Measurements from ENCODE around the gene ADSS1. TPM values are rescaled to one million over a fixed set of nuclear protein-coding genes. Genes with fewer than 3 reads are reported as not detected.
A peak's percentile ranks its signal among the peaks of the same experiment; 100 is the strongest.

Gene ADSS1
- total and polyA plus RNA-seq, 2 donors (not counting 1 experiment from before 2014, with no cell fraction given) = 2.2 to 3.5 TPM

- Histone ChIP-seq H3K79me2 (ENCODE audit: control insufficient read depth, insufficient read depth, low read length) (peaks cover 57% of the 10 kb centered on the region), H2AFZ (ENCODE audit: low read length) (no peak overlapping the region)
- no peak for DNase-seq (ENCODE audit: low read depth in 2 of 2)
Measured at GRCh38 chr14:104792945-104793702, 69.1 kb downstream of the ADSS1 start.

DNA sequence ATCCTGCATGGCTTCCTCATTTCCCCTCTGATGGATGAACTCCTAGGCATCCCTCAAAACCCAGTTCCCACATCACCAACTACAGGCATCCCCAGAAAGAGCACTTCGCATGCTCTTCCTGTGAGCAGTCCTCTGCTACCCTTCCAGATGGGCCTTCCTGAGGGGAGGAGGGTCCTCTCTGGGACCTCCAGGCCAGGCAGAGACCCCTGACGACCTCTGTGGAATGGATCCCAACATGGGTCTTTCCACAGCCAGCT is 69.6 kb downstream of the ADSS1 start:
- peak overlapping the region in 3 of 4 experiments; percentile 62 to 75 (median 67) for H3K4me3 ChIP-seq (replicated peaks in 1 of 4; ENCODE audit: control extremely low read depth in 1 of 4, insufficient read depth in 1 of 4, low read depth in 3 of 4, low read length in 4 of 4)
- peak overlapping the region; percentile 76 for H3K4me2 ChIP-seq (ENCODE audit: extremely low read depth, insufficient read depth, low read length)
- peaks cover 53% of the 10 kb centered on the region for H3K79me2 ChIP-seq (ENCODE audit: control insufficient read depth, insufficient read depth, low read length)
- no peaks in the 10 kb centered on the region for H3K27me3 ChIP-seq (ENCODE audit: control insufficient read depth, insufficient read depth, low read length)
- peak overlapping the region; percentile 69 for H3K27ac ChIP-seq (ENCODE audit: insufficient read depth, low read length)
- no peak for TF ChIP-seq EZH2 (IDR thresholded peaks at IDR 0.05; ENCODE audit: low read length, missing control alignments)
- TF ChIP-seq, protein P1, sequence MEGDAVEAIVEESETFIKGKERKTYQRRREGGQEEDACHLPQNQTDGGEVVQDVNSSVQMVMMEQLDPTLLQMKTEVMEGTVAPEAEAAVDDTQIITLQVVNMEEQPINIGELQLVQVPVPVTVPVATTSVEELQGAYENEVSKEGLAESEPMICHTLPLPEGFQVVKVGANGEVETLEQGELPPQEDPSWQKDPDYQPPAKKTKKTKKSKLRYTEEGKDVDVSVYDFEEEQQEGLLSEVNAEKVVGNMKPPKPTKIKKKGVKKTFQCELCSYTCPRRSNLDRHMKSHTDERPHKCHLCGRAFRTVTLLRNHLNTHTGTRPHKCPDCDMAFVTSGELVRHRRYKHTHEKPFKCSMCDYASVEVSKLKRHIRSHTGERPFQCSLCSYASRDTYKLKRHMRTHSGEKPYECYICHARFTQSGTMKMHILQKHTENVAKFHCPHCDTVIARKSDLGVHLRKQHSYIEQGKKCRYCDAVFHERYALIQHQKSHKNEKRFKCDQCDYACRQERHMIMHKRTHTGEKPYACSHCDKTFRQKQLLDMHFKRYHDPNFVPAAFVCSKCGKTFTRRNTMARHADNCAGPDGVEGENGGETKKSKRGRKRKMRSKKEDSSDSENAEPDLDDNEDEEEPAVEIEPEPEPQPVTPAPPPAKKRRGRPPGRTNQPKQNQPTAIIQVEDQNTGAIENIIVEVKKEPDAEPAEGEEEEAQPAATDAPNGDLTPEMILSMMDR (conservative IDR thresholded peaks at IDR 0.05 in 1 of 2, IDR thresholded peaks at IDR 0.05 in 1 of 2; ENCODE audit: low read depth in 1 of 2, low read length in 2 of 2) = no peak
- no peaks in the 10 kb centered on the region for H3K9me3 ChIP-seq (ENCODE audit: control insufficient read depth, insufficient read depth, low read depth, low read length)
- no peak for DNase-seq (ENCODE audit: low read depth in 2 of 2)
- H3K36me3 ChIP-seq (ENCODE audit: control insufficient read depth, insufficient read depth, low read length) = peaks cover 12% of the 10 kb centered on the region
- H3K9ac ChIP-seq (ENCODE audit: insufficient read depth, low read length) = no peak overlapping the region
- no peak overlapping the region for H2AFZ ChIP-seq (ENCODE audit: low read length)
- no peaks in the 10 kb centered on the region for H4K20me1 ChIP-seq (ENCODE audit: control insufficient read depth, extremely low read depth, insufficient read depth, low read length)
- H3K4me1 ChIP-seq (ENCODE audit: control insufficient read depth, extremely low read depth, insufficient read depth, low read length) = peaks cover 9% of the 10 kb centered on the region

More at GRCh38 chr14:104792945-104793702, 69.1 kb downstream of the ADSS1 start:
- H3K9ac ChIP-seq (ENCODE audit: insufficient read depth, low read length) = no peak overlapping the region
- peaks cover 14% of the 10 kb centered on the region for H3K36me3 ChIP-seq (ENCODE audit: control insufficient read depth, insufficient read depth, low read length)
- H3K4me1 ChIP-seq (ENCODE audit: control insufficient read depth, extremely low read depth, insufficient read depth, low read length) = peaks cover 9% of the 10 kb centered on the region
- no peaks in the 10 kb centered on the region for H3K9me3 ChIP-seq (ENCODE audit: control insufficient read depth, insufficient read depth, low read depth, low read length)
- peak overlapping the region in 1 of 4 experiments; percentile 75 for H3K4me3 ChIP-seq (replicated peaks in 1 of 4; ENCODE audit: control extremely low read depth in 1 of 4, insufficient read depth in 1 of 4, low read depth in 3 of 4, low read length in 4 of 4)
- no peaks in the 10 kb centered on the region for H4K20me1 ChIP-seq (ENCODE audit: control insufficient read depth, extremely low read depth, insufficient read depth, low read length)
- H3K4me2 ChIP-seq (ENCODE audit: extremely low read depth, insufficient read depth, low read length) = peak overlapping the region; percentile 76
- TF ChIP-seq EZH2 (IDR thresholded peaks at IDR 0.05; ENCODE audit: low read length, missing control alignments) = no peak
- TF ChIP-seq, protein P1 (conservative IDR thresholded peaks at IDR 0.05 in 1 of 2, IDR thresholded peaks at IDR 0.05 in 1 of 2; ENCODE audit: low read depth in 1 of 2, low read length in 2 of 2) = no peak
- no peak overlapping the region for H3K27ac ChIP-seq (ENCODE audit: insufficient read depth, low read length)
- no peaks in the 10 kb centered on the region for H3K27me3 ChIP-seq (ENCODE audit: control insufficient read depth, insufficient read depth, low read length)

DNA sequence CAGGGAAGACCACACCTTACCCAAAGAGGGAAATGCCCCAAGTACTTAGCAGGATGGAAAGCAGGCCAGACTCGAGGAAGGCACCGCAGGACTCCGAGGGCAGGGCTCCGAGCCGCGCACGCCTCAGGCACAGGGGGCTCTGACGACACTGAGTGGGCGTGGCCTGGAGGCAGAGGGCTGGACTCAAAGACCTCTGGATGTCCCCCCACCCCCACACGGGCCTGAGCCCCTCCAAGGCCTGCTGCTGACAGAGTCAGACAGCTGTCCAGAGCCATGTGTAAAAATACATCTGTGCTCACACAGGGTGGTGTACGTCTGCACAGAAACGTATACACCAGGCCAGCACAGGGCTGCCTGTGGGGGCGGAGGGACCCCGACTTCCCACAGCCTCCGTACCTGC is 70.1 kb downstream of the ADSS1 start:
- H3K4me1 ChIP-seq (ENCODE audit: control insufficient read depth, extremely low read depth, insufficient read depth, low read length) = peaks cover 9% of the 10 kb centered on the region
- H3K36me3 ChIP-seq (ENCODE audit: control insufficient read depth, insufficient read depth, low read length) = peaks cover 12% of the 10 kb centered on the region
- TF ChIP-seq, protein P1 (conservative IDR thresholded peaks at IDR 0.05 in 1 of 2, IDR thresholded peaks at IDR 0.05 in 1 of 2; ENCODE audit: low read depth in 1 of 2, low read length in 2 of 2) = no peak
- no peak for TF ChIP-seq EZH2 (IDR thresholded peaks at IDR 0.05; ENCODE audit: low read length, missing control alignments)
- H3K9ac ChIP-seq (ENCODE audit: insufficient read depth, low read length) = no peak overlapping the region
- H3K79me2 ChIP-seq (ENCODE audit: control insufficient read depth, insufficient read depth, low read length) = peaks cover 53% of the 10 kb centered on the region
- peak overlapping the region; percentile 62 to 75 (median 66) for H3K4me3 ChIP-seq (replicated peaks in 1 of 4; ENCODE audit: control extremely low read depth in 1 of 4, insufficient read depth in 1 of 4, low read depth in 3 of 4, low read length in 4 of 4)
- peak; percentile 53 to 57 for DNase-seq (ENCODE audit: low read depth in 2 of 2)
- no peak overlapping the region for H2AFZ ChIP-seq (ENCODE audit: low read length)
- H4K20me1 ChIP-seq (ENCODE audit: control insufficient read depth, extremely low read depth, insufficient read depth, low read length) = no peaks in the 10 kb centered on the region
- no peaks in the 10 kb centered on the region for H3K9me3 ChIP-seq (ENCODE audit: control insufficient read depth, insufficient read depth, low read depth, low read length)
- H3K27ac ChIP-seq (ENCODE audit: insufficient read depth, low read length) = peak overlapping the region; percentile 69
- H3K4me2 ChIP-seq (ENCODE audit: extremely low read depth, insufficient read depth, low read length) = peak overlapping the region; percentile 76
- no peaks in the 10 kb centered on the region for H3K27me3 ChIP-seq (ENCODE audit: control insufficient read depth, insufficient read depth, low read length)

Data from fibroblast of lung (primary cell).